ENCODE results near the gene CDH4. TPM values are rescaled to one million over a fixed set of nuclear protein-coding genes. Genes with fewer than 3 reads are reported as not detected.

Gene CDH4
- polyA plus RNA-seq, 5 donors = 3.6 to 8.1 (median 4.7) TPM

GRCh38 chr20:61784801-61785566 lies 532.9 kb downstream of the CDH4 start:
- DNase-seq = no peak

DNA sequence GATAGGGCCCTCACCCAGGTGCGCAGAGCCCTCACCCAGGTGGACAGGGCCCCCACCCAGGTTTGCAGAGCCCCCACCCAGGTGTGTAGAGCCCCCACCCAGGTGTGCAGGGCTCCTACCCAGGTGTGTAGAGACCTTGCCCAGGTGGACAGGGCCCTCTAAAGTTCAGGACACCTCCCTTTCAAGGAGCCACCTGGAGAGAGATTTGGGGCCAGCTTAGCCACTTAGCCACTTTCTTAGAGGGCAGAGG lies 533.4 kb downstream of the CDH4 start:
- no peak for DNase-seq

DNA sequence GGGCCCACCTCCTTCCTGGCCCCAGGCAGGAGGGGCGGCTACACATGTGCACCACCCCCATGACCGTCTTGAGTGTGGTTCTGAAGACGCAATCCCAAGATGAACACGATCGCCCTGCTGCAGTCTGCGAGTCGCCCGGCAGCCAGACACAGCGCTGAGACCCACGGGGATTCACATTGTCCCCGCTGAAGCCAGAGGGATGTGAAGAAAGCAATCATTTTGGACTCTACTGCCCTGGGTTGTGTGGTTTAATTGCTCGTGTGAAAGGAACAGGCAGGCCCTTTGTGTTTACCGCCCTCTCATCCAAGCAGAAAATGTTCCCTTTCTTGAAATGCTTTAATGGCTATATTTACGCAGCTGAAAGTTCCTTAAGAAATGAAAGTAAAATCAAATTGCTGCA lies 534.2 kb downstream of the CDH4 start:
- no peak for DNase-seq

DNA sequence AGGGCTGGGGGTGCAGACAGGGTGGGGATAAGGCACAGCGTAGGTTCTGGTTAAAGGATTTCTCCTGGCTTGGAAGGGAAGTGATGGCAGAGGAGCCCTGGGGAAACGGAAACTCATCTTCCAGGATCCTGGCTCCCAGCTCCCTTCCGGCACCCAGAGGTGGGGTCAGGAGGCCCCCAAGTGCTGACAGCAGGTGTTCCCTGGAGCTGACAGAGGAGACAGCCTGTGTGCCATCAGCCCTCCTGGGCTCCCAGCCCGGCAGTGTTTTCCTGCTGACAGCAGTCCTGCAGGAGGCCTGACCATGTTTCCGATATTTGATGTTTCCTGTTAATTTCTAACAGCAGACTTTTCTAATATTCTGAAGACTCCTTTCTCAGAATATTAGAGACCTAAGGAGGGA lies 536.3 kb downstream of the CDH4 start:
- no peak for DNase-seq

- DNase-seq = no peak
These were observed 537.3 kb downstream of the CDH4 start for GRCh38 chr20:61789329-61789728.

DNA sequence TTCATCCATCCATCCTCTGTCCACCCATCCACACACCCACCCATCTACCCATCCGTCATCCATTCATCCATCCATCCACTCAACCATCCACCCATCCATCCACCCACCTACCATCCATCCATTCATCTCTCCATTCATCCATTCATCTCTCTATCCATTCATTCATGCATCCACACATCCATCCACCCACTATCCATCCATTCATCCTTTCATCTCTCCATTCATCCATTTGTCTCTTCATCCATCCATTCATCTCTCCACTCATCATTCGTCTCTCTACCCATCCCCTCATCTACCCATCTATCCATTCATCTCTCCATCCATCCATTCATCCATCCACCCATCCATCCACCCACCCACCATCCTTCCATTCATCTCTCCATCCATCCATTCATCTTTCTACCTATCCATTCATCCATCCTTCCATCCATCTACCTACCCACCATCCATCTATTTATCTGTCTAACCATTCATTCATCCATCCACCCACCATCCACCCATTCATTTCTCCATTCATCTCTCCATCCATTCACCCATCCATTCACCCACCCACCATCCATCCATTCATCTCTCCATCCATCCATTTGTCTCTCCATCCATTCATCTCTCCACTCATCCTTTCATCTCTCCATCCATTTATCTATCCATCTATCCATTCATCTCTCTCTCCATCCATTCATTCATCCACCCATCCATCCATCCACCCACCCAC lies 538.2 kb downstream of the CDH4 start:
- no peak for DNase-seq

GRCh38 chr20:61791995-61792394 lies 539.9 kb downstream of the CDH4 start:
- no peak for DNase-seq

- no peak for DNase-seq
These were observed 543.9 kb downstream of the CDH4 start for GRCh38 chr20:61795669-61796630.

- DNase-seq = no peak
These were observed 544.7 kb downstream of the CDH4 start for GRCh38 chr20:61796738-61797137.

DNA sequence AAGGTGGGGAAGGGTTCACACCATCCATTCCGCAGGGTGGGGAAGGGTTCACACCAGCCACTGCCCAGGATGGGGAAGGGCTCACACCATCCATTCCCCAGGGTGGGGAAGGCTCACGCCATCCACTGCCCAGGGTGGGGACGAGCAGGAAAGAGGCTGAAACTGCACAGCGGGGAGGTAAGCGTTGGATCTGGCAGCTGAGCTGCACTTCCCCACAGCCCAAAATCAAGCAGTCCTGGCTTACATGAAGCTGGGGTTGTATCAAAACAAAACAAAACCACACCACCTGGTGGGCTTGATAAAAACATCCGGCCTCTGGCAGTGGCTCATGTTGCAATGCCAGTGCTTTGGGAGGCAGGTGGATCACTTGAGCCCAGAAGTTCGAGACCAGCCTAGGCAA lies 545.1 kb downstream of the CDH4 start:
- DNase-seq = no peak

DNA sequence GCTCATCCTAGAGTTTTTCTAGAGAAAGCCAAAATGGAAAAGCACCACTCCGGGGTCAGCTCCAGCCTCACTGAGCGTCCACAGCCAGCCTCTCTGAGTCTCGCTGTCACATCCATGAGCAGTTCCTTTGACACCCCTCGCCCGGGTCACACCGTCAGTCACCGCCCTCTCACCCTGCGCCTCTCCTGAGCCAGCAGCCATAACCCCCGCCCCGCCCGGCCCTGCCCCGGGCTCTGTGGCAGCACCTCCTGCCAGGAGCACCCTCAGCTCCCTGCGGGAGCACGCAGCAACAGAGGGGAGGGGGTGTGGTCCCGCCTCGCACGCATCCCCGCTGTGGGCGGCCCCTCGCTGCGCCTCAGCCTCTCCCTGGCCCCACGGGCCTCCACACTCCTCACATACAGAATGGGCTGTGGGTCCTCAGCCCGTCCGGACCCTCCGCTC lies 545.9 kb downstream of the CDH4 start:
- no peak for DNase-seq

- DNase-seq = no peak
These were observed 546.6 kb downstream of the CDH4 start for GRCh38 chr20:61798632-61799031.

- DNase-seq = no peak
These were observed 547.4 kb downstream of the CDH4 start for GRCh38 chr20:61799394-61799923.

DNA sequence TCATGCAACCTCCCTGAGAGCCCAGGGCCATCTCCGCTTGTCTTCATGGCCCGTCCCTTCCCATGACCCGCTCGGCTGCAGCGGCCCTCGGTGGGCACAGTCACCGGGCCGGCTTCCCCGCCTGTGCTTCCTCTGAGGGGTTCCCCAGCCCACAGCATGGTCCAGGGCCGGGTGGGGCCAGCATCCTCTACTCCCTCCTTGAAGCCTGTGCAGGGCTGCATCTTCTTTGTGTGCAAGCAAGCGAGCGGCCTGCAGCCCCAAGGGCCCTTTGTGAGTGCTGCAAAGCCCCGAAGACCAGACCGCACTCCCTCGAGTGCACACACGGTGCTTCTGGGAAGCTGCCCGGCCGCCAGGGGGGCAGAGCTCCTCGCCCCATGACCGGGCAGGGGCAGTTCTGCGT lies 547.9 kb downstream of the CDH4 start:
- DNase-seq = no peak

- DNase-seq = no peak
These were observed 548.5 kb downstream of the CDH4 start for GRCh38 chr20:61800359-61801064.

- no peak for DNase-seq
These were observed 549.0 kb downstream of the CDH4 start for GRCh38 chr20:61801065-61801360.

- DNase-seq = no peak
These were observed 549.4 kb downstream of the CDH4 start for GRCh38 chr20:61801428-61801827.

- DNase-seq = no peak
These were observed 549.9 kb downstream of the CDH4 start for GRCh38 chr20:61801857-61802442.

GRCh38 chr20:61802721-61803311 lies 550.8 kb downstream of the CDH4 start:
- no peak for DNase-seq

- DNase-seq = peak; percentile 8 to 10
These were observed 551.4 kb downstream of the CDH4 start for GRCh38 chr20:61803416-61803914.
